ENCODE measurements around the gene TTLL1.
A peak's percentile ranks its signal among the peaks of the same experiment; 100 is the strongest.

Gene TTLL1

DNA sequence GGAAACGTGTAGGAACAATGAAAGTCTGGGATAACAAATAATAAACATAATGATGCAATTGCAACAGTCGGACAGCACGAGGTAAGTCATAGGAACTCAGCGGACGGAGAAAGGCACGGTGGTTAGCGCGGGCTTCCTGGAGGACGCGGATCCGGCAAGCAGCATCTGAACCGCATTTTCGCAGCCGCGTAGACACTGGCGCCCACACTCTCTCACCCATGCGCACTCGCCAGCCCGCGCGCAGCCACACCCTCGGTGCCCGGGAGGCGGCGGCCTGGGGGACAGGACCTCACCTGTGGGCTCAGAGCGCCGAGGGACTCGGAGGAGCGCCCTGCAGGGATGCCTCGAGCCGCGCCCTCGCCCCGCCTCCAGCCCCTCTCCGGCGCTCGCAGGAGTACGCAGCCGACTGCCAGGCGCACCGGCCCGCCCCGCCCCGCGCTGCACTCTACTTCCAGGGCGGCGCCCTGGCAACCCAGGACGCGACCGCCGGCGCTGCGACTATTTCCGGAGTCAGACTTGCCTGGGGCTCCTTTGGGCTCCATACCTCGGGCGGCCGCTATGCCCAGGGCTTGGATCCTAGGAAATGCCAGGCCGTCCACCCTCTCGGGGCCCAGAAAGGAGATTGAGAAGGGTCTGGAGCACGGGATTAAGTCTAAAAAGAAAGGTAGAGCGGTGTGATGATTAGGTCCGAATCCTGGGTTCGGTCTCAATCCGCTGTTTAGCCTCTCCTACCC is at the start of gene TTLL1:
Gene TTLL1 (minus strand): TSS at position 408 of the 734 bp plus-strand sequence. CDS start 13,805 bp downstream, outside the sequence.
- DNase-seq = peak; percentile 83

DNA sequence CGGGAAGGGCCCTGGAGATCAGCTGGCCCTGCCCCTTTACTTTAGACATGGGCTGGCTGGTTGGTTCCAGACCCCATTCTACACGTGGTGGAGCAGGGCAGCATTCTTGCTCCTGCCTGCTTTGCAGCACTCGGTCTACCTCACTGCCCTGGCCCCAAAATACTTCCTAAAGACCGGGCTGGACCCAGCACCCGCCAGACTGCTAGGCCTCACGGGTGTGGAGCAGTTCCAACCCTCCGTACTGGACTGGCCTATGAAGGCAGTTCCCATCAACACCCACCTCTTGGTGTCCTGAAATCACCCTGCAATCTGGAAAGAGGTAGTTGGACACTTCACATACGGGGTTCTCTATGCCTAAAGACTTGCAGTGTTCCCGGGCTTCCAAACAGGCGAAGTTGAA is 47.6 kb upstream of the TTLL1 start:
- DNase-seq = no peak

DNA sequence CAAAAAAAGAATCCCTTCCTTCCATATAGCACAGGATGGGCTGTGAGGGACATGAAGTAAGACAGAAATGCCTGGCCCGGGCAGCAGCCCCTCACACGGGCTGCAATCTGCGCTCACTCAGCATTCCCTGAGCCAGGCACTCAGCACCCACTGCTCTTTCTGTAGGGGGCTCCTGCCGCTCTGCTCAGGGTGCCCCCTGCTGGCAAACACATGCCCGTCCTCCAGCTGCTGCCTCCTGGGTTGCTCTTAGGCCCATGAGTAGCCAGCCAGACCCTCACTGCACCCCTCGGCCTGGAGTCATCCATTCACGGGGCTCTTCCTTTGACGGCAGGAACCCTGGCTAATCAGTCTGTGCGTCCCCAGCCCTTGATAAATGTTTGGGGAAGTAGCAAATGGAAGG is 47.1 kb upstream of the TTLL1 start:
- DNase-seq = no peak

DNA sequence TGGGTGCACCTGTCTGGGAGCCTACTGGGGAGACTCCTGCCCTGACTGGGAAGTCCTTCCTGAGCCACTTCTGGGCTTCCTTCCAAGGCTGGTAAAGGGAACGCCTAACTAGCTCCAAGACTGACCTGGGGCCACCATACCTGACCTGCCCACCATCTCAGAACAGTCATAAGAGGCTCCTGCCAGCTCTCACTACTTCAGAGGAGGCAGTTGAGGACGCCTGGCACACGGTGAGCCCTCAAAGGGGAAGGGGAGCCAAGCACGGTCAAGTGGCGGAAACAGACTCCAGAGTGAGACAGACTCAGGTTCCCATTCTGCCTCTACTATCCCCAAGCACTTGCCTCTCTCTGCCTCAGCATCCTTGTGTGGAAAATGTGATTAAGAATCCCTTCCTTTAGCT is 46.4 kb upstream of the TTLL1 start:
- DNase-seq = no peak

DNA sequence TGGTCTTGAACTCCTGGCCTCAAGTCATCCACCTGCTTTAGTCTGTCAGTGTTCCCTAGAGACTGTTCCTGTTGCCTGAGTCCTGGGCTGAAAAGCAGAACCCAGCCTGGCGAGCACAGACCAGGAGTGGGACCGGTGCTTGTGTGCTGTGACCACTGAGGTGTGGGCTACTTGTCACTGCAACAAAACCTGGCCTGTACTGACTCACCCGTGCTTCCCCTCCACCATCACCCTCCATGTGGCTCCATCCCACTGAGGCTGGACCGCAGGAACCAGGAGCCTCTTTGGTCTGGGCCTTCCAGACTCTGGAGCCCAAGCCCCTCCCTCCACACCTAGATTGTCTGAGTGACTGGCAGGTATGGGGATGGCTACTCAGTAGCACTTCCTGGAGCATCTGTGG is 45.4 kb upstream of the TTLL1 start:
- no peak for DNase-seq

DNA sequence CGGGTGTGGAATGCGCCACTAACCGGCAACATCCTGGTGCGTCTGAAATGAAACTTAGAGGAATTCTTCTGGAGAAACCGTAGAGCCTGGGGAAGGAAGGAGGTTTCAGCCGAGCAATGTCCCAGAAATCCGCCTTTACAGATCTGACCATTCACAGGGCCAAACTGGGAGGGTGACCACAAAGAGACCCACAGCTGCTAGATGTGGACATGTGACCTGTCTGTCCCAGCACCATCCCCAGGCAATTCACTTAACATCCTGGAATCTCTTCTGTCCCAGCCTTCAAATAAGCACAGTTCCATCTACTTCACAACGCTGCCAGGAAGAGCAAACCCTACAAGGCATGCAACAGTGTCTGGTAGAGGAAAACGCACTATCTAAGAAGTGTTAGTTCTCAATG is 44.2 kb upstream of the TTLL1 start:
- DNase-seq = no peak

DNA sequence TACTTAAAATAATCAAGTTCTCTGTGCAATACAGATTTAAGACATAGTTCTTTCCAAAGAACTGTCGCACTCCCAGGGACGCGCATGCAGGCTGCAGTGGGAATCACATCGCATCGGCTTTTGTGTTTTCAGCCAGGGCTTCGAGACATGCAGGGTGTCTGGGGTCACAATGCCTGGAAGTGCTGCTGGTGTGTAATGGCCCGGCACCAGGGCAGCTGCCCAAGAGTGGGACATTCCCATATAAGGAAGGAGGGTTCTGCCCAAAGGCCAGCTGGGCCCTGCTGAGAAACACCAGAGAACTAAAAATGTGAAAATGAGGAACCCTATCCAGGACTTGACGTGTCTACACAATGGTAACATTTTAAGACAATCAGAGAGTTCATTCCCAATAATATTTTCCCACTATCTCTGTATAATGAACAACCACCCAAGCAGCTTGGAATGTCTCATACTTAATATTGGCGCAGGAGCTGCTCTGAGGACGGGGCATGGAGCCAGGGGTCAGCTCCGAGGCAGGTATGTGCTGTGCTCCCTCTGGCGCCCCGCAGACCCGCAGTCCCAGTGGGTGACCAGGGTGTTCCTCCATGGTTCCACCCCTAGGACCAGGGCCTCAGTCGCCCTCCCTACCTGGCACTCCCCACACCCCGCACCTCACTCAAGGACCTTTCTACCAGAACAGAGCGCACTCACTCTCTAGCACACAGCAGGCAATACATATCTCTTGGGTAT is 42.7 kb upstream of the TTLL1 start:
- DNase-seq = no peak

DNA sequence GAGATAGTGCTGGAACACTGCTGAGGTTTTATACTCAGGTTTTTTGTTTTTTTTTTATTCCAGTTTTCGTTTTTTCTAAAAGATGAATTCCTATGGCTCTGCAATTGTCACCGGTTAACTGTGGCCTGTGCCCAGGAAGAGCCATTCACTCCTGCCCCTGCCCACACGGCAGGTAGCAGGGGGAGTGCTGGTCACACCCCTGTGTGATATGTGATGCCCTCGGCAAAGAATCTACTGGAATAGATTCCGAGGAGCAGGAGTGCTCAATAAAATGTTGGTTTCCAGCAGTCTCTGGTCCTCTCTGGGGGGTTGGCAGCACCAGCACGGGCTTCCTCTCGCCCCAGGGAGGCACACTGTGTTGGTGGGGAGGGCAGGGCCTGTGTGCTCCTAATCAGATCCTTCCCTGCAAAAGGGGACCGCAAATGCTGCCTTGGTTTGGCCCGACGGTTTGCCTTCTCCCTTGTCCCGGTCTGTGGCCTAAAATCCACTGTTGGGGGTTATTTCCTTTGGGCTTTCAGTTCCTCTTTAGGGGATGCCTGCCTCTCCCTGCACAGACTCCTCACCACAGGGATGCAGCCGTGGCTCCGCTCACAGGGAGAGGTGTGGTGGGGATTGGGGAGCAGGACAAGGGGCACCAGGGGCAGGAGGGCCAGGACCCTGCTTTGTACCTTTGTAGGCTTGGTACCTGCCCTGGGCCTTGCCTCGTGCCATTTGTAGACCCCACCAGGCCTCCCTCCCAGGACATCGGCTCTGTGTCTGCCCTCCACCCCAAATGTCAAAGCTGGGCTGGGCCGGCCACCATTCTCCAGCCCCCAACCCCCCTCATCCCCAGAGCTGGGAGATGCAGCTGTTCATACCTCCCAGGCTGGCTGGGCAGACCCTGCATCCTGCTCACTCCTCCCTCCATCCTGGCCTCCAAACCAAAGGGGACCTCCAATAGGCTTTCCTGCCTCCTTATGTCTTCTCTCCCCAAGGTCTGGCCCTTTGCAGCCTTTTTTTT is 40.5 kb upstream of the TTLL1 start:
- DNase-seq = no peak

DNA sequence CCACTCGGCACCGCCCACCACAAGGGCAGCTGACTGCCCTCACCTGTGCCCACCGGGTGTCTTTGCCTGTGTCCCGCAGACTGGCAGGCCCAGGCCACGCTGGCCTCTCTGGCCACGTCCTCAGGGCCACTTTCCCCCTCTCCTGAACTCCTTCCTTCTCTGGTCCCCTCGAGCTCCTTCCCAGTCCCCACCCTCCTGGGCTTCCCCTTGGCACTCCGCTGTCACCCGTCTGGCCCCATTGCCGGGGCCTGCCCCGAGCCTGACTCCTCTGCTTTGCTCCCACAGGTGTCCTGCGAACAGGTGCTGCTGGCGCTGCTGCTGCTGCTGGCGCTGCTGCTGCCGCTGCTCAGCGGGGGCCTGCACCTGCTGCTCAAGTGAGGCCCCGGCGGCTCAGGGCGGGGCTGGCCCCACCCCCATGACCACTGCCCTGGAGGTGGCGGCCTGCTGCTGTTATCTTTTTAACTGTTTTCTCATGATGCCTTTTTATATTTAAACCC is 39.8 kb upstream of the TTLL1 start:
- DNase-seq = peak; percentile 70

DNA sequence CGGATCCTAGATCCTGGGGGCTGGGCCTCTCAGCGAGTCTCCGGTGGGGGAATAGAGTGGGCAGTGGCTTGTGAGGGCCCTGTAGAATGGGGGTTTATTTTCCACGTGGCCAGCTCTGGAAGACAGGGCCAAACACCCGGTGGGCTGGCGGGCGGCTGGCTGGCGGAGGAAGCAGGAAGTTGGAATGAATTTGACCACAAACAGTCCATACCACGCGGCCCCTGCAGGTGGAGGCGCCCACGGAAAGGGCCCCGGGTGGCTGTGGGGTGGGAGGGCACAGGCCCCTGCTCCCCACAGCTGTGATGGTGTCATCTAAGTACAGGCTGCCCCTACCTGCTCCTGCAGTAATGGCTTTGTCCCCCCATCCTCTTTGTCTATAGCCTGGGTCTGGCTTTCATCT is 38.9 kb upstream of the TTLL1 start:
- no peak for DNase-seq

DNA sequence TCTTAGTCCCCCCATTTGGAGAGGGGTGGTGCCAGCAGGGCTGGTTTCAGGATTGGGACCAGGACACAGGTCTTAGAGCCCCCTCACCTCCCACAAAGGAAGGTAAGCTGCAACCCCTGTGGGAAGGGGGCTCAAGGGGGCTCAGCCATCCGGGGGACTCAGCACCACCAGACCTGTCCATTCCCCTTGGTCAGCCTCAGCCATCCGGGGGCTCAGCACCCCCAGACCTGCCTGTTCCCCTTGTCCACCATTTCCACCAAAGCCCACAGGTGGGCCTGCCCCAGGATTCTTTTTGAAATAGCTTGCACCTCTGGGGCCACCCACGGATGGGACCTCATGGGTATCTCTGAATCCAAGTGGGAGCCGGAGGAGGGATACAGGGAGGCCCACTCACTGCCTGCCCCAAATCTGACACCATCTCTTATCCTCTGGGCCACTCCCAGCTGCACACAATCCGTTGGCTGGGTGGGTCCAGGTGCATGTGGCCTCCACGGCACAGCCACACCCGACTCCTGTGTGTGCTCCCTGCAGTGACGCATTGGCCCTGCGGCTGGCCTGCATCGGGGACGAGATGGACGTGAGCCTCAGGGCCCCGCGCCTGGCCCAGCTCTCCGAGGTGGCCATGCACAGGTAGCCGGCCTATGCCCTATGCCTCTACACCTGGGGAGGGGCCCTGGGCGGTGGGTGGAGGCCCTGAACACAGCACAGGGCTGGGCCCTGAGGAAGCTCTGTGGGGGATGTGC is 38.1 kb upstream of the TTLL1 start:
- DNase-seq = peak; percentile 22

DNA sequence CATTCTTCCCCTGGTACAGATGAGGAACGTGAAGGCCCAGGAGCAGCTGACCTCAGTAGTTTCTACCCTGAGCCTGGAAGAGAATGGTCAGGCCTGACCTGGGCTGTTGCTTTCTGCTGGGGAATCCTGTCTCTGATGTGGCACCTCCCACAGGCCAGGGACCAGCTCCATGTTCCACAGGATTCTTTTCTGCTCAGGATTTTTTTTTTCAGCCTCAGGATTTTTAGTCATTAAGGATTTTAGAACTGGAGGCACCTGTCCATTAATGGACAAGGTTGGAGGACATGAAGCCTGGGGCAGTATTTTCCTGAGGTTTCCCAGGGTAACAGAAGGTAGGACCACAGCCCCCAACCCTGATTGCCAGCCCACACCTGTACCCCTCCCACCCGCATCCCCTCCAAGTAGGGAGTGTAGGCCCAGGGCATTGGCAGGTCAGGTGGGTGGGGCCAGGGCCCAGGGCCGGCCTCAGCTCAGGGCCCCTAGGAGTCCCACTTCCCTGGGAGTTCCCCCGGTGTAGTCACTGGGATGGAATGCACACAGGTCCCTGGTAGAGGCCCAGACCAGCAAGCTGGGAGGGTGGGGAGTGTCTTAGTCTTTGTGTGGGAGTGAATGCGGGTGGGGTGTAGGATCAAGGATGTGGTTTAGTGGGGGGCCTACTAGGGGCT is 37.4 kb upstream of the TTLL1 start:
- DNase-seq = no peak

DNA sequence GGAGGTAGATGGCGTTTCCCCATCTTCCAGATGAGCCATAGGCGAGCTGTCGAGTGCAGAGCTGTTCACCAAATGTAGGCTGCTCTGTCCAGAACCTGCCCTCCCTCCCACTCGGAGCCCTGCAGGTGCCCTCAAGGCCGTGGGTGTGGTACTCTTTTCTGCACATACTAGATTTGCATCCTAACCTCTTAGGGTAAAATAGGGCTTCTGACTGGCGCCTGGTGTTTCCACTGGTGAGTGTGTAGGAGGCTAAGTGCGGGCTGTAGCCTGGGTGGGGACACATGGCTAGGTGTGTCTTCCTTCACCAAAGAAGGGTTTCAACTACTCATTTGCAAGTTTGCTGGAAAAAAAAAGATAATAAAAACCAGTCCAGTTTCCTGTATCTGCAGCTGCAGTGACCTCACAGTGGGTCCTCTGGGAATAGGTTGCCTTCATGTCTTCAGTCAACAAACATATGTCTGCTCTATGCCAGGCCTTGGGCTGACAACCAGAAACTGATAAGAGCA is 29.8 kb upstream of the TTLL1 start:
- peak; percentile 67 for DNase-seq

DNA sequence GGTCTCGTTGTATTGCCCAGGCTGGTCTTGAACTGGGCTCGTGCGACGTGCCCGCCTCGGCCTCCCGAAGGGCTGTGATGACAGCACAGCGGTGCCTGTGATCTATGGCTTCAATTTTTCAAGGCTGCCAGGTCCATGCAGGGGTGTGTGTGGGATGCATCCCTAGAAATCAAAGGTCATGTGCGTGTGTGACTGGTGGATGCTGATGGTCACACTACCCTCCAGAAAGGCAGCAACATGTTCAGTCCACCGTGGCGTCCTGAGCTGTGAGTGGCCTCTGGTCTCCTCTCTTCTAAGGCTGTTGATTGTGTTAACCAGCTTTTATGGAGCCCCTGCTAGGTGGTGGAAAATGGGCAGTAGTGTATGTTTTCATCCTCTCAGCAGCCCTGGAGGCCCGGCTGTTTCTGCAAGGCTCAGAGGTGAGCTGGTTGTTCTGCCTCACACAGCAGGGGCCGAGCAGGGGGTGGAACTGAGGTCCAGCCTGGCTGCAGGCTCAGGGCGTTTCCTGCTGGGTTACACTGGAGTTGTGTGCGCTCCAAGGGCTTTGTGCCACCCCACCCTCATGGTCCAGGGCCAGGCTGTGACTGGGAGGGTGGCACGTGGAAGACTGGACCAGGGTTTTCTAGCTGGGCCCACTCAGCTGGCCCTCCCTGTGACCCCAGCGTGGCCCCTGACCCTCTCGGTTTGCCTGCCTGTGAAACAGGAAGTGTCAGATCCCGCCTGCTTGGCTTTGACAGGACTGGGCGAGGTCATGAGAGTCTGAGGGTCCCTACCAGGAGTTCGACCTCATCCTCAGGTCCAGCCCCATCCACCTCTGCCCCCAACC is 29.0 kb upstream of the TTLL1 start:
- no peak for DNase-seq

DNA sequence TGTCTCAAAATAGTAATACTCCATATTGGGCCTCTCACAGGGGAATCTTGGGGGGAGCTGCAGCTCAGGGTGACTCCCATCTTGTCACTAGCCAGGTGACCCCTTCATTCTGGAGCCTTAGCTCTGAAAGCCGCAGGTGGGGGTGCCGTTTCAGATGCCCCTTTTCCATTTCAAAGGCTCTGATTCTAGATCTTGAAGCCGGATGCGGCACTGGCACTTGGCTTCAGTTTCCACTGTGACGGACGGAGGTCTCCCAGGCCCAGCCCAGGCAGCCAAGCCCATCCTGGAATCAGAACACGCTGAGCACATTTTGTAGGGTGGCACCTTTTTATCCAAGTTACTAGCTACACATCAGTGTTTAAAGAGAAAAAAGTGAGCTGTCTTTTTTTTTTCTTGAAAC is 27.7 kb upstream of the TTLL1 start:
- DNase-seq = no peak

DNA sequence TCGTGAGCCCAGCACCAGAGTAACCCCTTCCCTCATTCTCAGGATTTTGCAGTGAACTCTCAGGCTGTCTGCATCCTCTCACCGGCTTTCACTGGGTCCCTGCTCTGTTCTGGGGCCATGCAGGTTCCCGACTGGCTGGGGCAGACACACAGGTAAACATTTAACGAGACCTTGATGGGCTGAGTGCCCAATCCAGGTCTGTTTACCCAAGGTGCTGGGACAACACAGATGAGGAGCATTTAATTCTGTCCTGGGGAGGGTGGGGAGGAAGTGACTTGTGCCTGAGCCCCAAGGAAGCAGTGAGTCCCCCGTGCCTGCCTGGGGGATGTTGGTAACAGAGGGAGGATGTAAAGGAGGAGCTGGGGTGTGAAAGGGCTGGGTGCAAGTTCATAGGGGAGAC is 25.8 kb upstream of the TTLL1 start:
- peak; percentile 92 for DNase-seq

DNA sequence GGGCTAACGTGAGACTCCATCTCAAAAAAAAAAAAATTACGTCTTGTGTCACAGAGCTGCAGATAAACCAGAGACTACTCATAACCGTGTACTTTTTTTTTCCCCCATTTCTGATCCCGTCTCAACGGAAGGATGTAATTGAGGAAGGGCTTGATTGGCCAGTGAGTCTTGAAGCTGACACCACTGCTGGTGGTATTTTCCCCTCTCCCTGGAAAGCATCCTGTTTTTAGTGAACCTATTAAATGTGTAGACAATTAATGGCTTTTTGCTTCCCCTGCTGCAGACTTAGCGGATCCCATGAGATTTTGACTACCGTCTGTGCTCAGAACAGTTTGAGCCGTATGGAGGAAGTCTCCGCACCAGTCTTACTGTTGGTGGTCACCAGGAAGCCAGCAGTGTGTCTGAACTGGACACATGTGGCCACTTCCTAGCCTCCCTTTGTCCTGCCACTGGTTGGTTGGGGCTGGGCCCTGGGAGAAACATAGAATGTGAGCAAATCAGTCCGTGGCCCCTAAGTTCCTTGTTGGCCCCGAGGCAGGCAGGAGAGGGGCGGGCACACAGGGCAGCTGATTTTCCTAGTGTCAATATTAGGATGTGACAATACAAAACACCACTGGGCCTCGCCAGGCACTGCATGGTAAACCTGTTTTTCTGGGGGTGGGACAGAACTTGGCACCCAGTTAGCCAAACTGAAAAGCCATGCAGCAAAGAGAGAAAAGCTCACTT is 24.5 kb upstream of the TTLL1 start:
- DNase-seq = peak; percentile 73

DNA sequence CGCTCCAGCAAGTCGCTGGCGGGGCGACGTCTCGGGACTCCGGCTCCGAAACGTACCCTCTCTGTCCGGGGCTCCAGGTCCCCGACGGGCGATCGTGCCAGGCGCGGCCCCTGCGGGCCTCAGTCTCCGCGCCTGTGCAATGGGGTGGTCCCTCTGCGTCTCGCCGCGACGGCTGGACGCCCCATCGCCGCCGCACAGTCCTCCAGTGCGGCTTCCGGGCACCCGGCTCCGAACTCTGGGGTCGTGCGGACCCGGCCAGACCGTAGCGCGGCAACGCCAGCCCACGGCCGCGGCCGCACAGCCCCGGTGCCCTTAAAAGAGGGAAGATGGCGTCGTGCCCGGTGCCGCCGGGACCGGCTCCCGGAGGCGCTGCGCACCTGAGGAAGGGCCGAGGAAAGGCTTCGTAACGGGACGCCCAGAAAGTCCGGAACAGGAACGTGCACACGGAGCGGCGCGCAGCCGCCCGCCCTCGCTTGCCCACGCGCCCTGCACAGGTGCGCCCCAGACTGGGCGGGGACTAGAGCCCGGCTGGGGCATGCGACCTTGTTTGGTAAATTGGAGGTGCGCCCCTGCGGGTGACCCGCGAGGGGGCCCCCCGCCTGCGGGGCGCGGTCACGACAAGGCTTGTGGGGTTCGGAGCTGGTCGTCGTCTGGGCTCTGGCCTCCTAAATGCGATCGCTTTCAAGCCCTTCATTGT is 21.9 kb upstream of the TTLL1 start:
- DNase-seq = peak; percentile 9

DNA sequence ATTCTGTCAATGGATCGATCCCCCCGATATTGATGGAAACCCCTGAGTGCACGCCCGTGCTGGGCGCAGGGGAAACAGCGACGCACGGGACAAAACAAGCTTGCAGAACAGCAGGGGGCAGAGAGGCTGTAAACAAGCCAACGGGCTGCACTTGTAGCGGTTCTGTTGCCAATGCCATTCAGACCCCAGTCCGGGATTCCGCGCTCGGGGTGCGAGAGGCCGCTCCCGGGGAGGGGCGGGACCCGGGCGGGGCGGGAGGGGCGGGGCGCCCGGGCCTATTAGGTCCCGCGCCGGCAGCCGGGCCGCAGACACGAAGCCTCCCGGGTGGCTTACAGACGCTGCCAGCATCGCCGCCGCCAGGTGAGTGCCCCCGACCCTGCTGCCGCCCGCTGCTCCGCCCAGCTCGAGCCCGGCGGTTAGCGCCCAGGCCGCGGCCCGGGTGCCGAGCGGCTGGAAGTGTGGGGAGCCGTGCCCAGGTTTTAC is 21.3 kb upstream of the TTLL1 start, which contains the start of gene BIK:
Gene BIK (plus strand): TSS at position 307 of the 483 bp plus-strand sequence. CDS start 13,273 bp downstream, outside the sequence.
- DNase-seq = peak; percentile 35
